ENCODE data around the gene CDC42BPG.

CDC42BPG gene

DNA sequence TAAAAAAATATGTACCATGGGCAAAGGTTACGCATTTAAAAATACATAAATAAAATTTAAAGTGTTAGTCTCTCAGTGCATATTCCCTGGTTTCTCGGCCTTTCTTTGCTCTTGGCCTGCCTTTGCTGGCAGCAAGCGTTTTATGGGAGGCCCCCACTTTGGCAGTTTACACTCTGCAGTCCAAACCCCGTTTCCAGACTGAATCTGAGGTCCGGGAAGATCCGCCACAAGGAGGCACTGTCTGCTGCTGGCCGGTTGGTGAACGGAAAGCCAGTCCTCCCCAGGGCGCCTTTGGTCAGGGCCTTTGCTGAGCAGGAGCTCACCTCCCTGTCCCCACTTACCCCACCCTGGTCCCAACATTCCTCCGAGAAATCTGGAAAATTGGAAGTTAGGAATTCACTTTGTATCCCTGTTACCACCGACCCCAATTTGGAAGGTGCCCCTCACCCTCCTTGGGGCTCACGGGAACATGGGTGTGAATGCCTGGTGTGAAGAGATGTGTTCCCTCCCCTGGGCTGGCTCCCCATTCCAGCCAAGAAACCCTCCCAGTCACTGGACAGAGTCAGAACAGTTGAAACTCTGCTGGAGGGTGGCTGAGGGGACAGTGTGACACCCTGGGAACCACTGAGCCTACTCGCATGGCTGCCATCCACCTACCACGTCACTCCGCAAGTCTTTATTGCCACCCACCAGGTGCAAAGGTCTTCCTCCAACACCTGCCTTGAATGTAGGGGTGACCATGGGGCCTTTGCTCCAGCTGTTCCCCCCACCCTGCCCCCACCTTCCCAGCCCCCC is 56.7 kb downstream of the CDC42BPG start:
- no peaks in the 10 kb centered on the region for H3K36me3 ChIP-seq (replicated peaks; ENCODE audit: insufficient read depth, low read length)
- no peak overlapping the region for H3K4me2 ChIP-seq (ENCODE audit: low read depth, low read length)
- no peak overlapping the region for H2AFZ ChIP-seq (ENCODE audit: low read length)

DNA sequence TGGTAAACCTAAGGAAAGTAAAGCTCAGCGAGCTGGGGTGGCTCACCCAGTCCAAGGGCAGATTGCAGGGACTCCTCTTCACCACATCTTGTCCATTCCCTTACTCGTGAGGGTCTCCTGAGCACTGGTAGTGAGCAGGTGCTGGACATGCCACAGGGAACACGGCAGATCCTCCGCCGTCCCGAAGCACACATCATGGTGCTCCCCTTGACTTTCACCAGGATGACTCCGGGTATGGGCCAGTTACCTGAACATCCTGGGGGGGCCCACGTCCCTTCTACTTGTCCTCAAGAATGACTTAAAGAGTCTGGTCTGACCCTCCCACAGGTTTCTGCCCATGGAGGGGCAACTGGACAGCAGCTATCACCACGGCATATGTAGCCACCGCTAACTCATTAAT is 58.1 kb downstream of the CDC42BPG start:
- no peaks in the 10 kb centered on the region for H3F3A ChIP-seq (ENCODE audit: insufficient read depth, low read length)
- H3K27ac ChIP-seq (ENCODE audit: low read length): no peak overlapping the region
- H3K4me2 ChIP-seq (ENCODE audit: low read depth, low read length): no peak overlapping the region
- no peaks in the 10 kb centered on the region for H3K9me3 ChIP-seq (replicated peaks; ENCODE audit: insufficient read depth, low read length)
- DNase-seq: no peak
- no peaks in the 10 kb centered on the region for H3K4me1 ChIP-seq (ENCODE audit: low read length)
- no peaks in the 10 kb centered on the region for H4K20me1 ChIP-seq (ENCODE audit: insufficient read depth, low read length)
- no peaks in the 10 kb centered on the region for H3K79me2 ChIP-seq (ENCODE audit: low read length)
- no peak overlapping the region for H3K9ac ChIP-seq (ENCODE audit: low read length)
- TF ChIP-seq, protein P1, sequence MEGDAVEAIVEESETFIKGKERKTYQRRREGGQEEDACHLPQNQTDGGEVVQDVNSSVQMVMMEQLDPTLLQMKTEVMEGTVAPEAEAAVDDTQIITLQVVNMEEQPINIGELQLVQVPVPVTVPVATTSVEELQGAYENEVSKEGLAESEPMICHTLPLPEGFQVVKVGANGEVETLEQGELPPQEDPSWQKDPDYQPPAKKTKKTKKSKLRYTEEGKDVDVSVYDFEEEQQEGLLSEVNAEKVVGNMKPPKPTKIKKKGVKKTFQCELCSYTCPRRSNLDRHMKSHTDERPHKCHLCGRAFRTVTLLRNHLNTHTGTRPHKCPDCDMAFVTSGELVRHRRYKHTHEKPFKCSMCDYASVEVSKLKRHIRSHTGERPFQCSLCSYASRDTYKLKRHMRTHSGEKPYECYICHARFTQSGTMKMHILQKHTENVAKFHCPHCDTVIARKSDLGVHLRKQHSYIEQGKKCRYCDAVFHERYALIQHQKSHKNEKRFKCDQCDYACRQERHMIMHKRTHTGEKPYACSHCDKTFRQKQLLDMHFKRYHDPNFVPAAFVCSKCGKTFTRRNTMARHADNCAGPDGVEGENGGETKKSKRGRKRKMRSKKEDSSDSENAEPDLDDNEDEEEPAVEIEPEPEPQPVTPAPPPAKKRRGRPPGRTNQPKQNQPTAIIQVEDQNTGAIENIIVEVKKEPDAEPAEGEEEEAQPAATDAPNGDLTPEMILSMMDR (IDR thresholded peaks at IDR 0.05; ENCODE audit: low read length): no peak
- no peak for TF ChIP-seq EZH2phosphoT487 (IDR thresholded peaks at IDR 0.05; ENCODE audit: low read length)
- TF ChIP-seq EZH2 (optimal IDR thresholded peaks at IDR 0.05; ENCODE audit: low read depth, low read length): no peak
- H2AFZ ChIP-seq (ENCODE audit: low read length): no peak overlapping the region
- H3K27me3 ChIP-seq (replicated peaks; ENCODE audit: insufficient read depth, low read length): no peaks in the 10 kb centered on the region
- H3K36me3 ChIP-seq (replicated peaks; ENCODE audit: insufficient read depth, low read length): no peaks in the 10 kb centered on the region
- H3K9me2 ChIP-seq (replicated peaks; ENCODE audit: insufficient read depth, low read length): no peaks in the 10 kb centered on the region
- no peak overlapping the region for H3K4me3 ChIP-seq (ENCODE audit: low read length)

More for the DNA sequence above, 56.7 kb downstream of the CDC42BPG start:
- no peaks in the 10 kb centered on the region for H3K79me2 ChIP-seq (ENCODE audit: low read length)
- no peaks in the 10 kb centered on the region for H3K4me1 ChIP-seq (ENCODE audit: low read length)
- H3K9me2 ChIP-seq (replicated peaks; ENCODE audit: insufficient read depth, low read length): no peaks in the 10 kb centered on the region
- no peaks in the 10 kb centered on the region for H3F3A ChIP-seq (ENCODE audit: insufficient read depth, low read length)
- H3K4me3 ChIP-seq (ENCODE audit: low read length): no peak overlapping the region
- no peaks in the 10 kb centered on the region for H4K20me1 ChIP-seq (ENCODE audit: insufficient read depth, low read length)
- peak; percentile 47 for DNase-seq
- H3K27ac ChIP-seq (ENCODE audit: low read length): no peak overlapping the region
- H3K27me3 ChIP-seq (replicated peaks; ENCODE audit: insufficient read depth, low read length): no peaks in the 10 kb centered on the region
- no peak overlapping the region for H3K9ac ChIP-seq (ENCODE audit: low read length)
- TF ChIP-seq EZH2 (optimal IDR thresholded peaks at IDR 0.05; ENCODE audit: low read depth, low read length): no peak
- TF ChIP-seq EZH2phosphoT487 (IDR thresholded peaks at IDR 0.05; ENCODE audit: low read length): no peak
- TF ChIP-seq, protein P1 (IDR thresholded peaks at IDR 0.05; ENCODE audit: low read length): peak; percentile 69
- no peaks in the 10 kb centered on the region for H3K9me3 ChIP-seq (replicated peaks; ENCODE audit: insufficient read depth, low read length)

- no peaks in the 10 kb centered on the region for H3K27me3 ChIP-seq (replicated peaks; ENCODE audit: insufficient read depth, low read length)
- H3K4me1 ChIP-seq (ENCODE audit: low read length): no peaks in the 10 kb centered on the region; the same call in 1 of the 2 replicates
- H4K20me1 ChIP-seq (ENCODE audit: insufficient read depth, low read length): no peaks in the 10 kb centered on the region
- no peaks in the 10 kb centered on the region for H3K79me2 ChIP-seq (ENCODE audit: low read length)
- no peak overlapping the region for H3K27ac ChIP-seq (ENCODE audit: low read length)
- H2AFZ ChIP-seq (ENCODE audit: low read length): no peak overlapping the region
- no peak overlapping the region for H3K4me2 ChIP-seq (ENCODE audit: low read depth, low read length)
- DNase-seq: no peak
- H3K9me2 ChIP-seq (replicated peaks; ENCODE audit: insufficient read depth, low read length): no peaks in the 10 kb centered on the region
- no peaks in the 10 kb centered on the region for H3K9me3 ChIP-seq (replicated peaks; ENCODE audit: insufficient read depth, low read length)
- peaks cover 6% of the 10 kb centered on the region; the same call in 1 of the 2 replicates for H3F3A ChIP-seq (ENCODE audit: insufficient read depth, low read length)
- H3K4me3 ChIP-seq (ENCODE audit: low read length): no peak overlapping the region
- TF ChIP-seq EZH2 (optimal IDR thresholded peaks at IDR 0.05; ENCODE audit: low read depth, low read length): no peak
- TF ChIP-seq, protein P1 (IDR thresholded peaks at IDR 0.05; ENCODE audit: low read length): no peak
- no peak for TF ChIP-seq EZH2phosphoT487 (IDR thresholded peaks at IDR 0.05; ENCODE audit: low read length)
- H3K9ac ChIP-seq (ENCODE audit: low read length): no peak overlapping the region
- H3K36me3 ChIP-seq (replicated peaks; ENCODE audit: insufficient read depth, low read length): no peaks in the 10 kb centered on the region
Measured at GRCh38 chr11:64784813-64785581, 59.5 kb downstream of the CDC42BPG start.
